Esophagus (tissue), 2 donors: Measurements from ENCODE around the gene IRF4. TPM values are rescaled to one million over a fixed set of nuclear protein-coding genes. Genes with fewer than 3 reads are reported as not detected.

Source experiments
- H3K27ac ChIP-seq, 2 donors: one replicate each; pipeline ENCODE4 v1.5.1; 2013; ENCODE audit warnings: low read depth in 2 of 2, mild to moderate bottlenecking in 2 of 2, inconsistent platforms in 1 of 2, low read length in 1 of 2, moderate library complexity in 1 of 2
- H3K27me3 ChIP-seq, 2 donors: one replicate each; pipeline ENCODE4 v1.6.1; 2013; ENCODE audit warnings: low read length in 2 of 2, control low read depth in 1 of 2, mild to moderate bottlenecking in 1 of 2; ENCODE audit not compliant: insufficient read depth in 2 of 2, control insufficient read depth in 1 of 2
- H3K36me3 ChIP-seq, 2 donors: one replicate each; pipeline ENCODE4 v1.6.1; 2013; ENCODE audit warnings: low read length in 1 of 2; ENCODE audit not compliant: control insufficient read depth in 2 of 2, insufficient read depth in 2 of 2
- H3K4me1 ChIP-seq, 2 donors: one replicate each; pipeline ENCODE4 v1.6.1; 2013; ENCODE audit warnings: low read length in 1 of 2; ENCODE audit not compliant: control insufficient read depth in 2 of 2, insufficient read depth in 2 of 2
- H3K4me3 ChIP-seq, 2 donors: one replicate each; pipeline ENCODE4 v1.5.1; 2013; ENCODE audit warnings: low read length in 2 of 2, mild to moderate bottlenecking in 2 of 2, low read depth in 1 of 2, moderate library complexity in 1 of 2
- H3K9me3 ChIP-seq, 2 donors: one replicate each; pipeline ENCODE4 v1.6.1; 2013; ENCODE audit warnings: mild to moderate bottlenecking in 2 of 2, low read depth in 1 of 2, low read length in 1 of 2, moderate library complexity in 1 of 2; ENCODE audit not compliant: control insufficient read depth in 2 of 2, insufficient read depth in 1 of 2
- WGBS, 2 donors: extraction: QIAGEN DNeasy Blood & Tissue Kit; methylation state at CpG; one replicate each; pipeline ENCODE4 v1.1.7; 2013; 5-methylcytosine and 5-hydroxymethylcytosine counted together
- polyA plus RNA-seq, 2 donors: library from polyadenylated mRNA; stranded (reverse); fragments of 200-250 nt; gene quantifications; one replicate each; pipeline ENCODE4 v1.2.3, GENCODE V29; 2013
- donor health status: healthy with polysubstance abuse.
- donor health status: Bipolar disorder and iron deficiency.

The IRF4 gene
- polyA plus RNA-seq, 2 donors = 0.27 to 0.28 TPM

DNA sequence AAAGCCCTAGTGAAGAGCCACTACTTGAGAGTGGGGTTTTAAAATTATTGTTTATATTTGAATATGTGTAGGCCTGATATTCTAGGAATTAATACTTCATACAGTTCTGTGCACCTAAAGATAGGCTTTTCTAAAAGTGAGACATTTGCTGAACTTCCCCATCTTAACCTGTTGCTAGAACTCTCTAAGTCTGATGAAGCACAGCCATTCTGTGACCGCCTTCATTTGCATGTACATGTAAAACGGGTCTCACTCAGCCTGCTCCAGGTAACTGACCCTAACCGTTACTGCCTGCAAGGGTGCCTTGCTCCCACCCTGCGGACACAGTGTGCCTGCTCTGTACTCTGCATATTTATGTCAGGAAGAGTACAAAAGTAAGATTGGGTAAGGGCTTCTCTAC lies 44.3 kb upstream of the IRF4 start:
- 86 to 88% methylated on average over 4 of the region's 4 CpGs for WGBS, 2 donors
- Histone ChIP-seq H3K4me1 (no peaks in the 10 kb centered on the region), H3K4me3 (no peak overlapping the region), H3K27me3 (no peaks in the 10 kb centered on the region), H3K36me3 (peaks cover 8 to 31% of the 10 kb centered on the region in 2 donors), H3K27ac (no peak overlapping the region), H3K9me3 (peaks cover 0 to 13% of the 10 kb centered on the region in 2 donors)

DNA sequence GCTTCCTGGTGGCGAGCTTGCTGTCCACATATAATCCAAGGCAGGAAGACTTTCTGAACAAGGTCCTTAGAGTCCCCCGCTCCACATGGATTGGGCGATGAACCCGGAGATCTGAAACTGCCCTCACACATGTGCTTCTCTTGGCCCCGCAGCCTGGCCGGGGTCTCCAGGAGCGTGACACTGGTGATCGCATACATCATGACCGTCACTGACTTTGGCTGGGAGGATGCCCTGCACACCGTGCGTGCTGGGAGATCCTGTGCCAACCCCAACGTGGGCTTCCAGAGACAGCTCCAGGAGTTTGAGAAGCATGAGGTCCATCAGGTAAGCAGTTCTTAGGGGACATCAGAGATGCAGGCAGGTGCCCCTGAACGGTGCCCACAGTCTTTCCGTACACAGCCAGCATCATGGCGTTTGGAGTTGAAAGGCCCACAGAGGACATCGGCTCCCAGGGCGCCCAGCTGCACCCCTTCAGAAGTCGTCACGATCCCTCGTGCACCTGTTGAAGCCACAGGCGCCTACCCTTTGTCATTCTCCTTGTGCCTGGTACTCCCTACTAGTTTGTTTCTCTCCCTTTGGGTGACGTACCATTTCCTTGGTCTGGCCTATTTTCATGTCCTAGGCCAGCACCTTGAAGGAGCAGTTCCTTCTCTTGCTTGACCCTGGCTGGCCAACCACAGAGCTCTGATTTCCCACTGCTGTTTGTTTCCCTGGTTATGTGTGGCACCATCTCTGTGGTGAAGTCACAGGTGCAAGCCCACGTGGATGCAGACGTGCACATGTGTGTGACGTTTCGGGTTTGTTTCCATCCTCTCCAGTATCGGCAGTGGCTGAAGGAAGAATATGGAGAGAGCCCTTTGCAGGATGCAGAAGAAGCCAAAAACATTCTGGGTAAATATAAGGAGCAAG lies 43.3 kb upstream of the IRF4 start:
- Histone ChIP-seq H3K4me3 (no peak overlapping the region), H3K36me3 (peaks cover 8 to 29% of the 10 kb centered on the region in 2 donors), H3K27me3 (no peaks in the 10 kb centered on the region), H3K27ac (no peak overlapping the region), H3K9me3 (peaks cover 0 to 13% of the 10 kb centered on the region in 2 donors), H3K4me1 (no peaks in the 10 kb centered on the region)
- WGBS, 2 donors = 93% methylated on average over 27 of the region's 27 CpGs

DNA sequence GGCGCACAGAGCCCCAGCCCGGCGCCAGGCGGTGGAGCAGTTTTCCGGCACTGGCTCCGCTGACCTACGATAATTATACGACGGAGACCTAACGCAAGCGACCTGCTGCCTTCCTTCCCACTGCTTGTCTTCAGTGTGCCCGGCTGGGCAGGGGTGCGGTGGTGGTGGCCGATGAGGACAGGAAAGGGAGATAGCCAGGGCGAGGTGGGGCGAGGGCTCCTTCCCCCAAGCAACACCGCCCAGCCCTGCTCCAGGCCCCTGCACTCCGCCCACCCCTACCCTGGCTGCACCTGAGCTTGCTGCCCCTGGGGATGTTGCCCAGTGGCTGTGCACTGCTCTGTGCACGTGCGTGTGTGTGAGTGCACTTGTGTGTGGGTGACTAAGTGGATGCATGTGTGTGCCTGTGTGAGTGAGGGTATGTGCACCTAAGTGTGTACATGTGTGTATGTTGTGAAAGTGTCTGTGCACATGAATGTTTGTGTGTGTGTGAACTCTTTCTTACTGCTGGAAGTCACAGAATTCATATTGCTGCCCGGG lies 42.6 kb upstream of the IRF4 start:
- H3K9me3 ChIP-seq = peaks cover 0 to 13% of the 10 kb centered on the region in 2 donors
- no peaks in the 10 kb centered on the region for H3K27me3 ChIP-seq
- no peak overlapping the region for H3K27ac ChIP-seq
- H3K4me3 ChIP-seq = no peak overlapping the region
- no peaks in the 10 kb centered on the region for H3K4me1 ChIP-seq
- H3K36me3 ChIP-seq = peaks cover 8 to 30% of the 10 kb centered on the region in 2 donors
- WGBS, 2 donors = 88 to 89% methylated on average over 21 of the region's 21 CpGs

GRCh38 chr6:349491-349921 lies 42.0 kb upstream of the IRF4 start:
- no peaks in the 10 kb centered on the region for H3K4me1 ChIP-seq
- WGBS, 2 donors = 81 to 85% methylated on average over 6 of the region's 6 CpGs
- H3K4me3 ChIP-seq = no peak overlapping the region
- H3K27ac ChIP-seq = no peak overlapping the region
- H3K9me3 ChIP-seq = peaks cover 0 to 13% of the 10 kb centered on the region in 2 donors
- H3K27me3 ChIP-seq = no peaks in the 10 kb centered on the region
- H3K36me3 ChIP-seq = peaks cover 8 to 31% of the 10 kb centered on the region in 2 donors

DNA sequence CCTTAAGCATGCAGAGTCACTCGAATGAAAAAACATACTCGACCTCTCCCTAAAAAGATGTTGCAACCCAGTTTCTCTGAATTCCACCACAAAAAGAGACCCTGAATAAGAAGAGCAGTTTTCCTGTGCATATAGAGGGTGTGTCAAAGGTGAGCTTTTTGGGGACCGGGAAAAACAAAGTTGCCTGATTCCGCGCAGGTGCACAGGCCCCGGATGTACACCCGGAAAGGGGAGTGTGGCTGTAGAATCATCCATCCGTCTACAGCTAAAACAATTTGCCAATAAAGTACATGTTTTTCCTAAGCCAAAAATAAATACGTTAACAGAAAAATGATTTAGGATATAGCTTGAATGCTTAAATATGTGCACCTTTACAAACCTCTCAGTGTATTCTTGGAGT lies 41.2 kb upstream of the IRF4 start:
- no peaks in the 10 kb centered on the region for H3K4me1 ChIP-seq
- WGBS, 2 donors = 92 to 93% methylated on average over 9 of the region's 9 CpGs
- peaks cover 8 to 31% of the 10 kb centered on the region in 2 donors for H3K36me3 ChIP-seq
- no peak overlapping the region for H3K27ac ChIP-seq
- peaks cover 0 to 13% of the 10 kb centered on the region in 2 donors for H3K9me3 ChIP-seq
- H3K4me3 ChIP-seq = no peak overlapping the region
- no peaks in the 10 kb centered on the region for H3K27me3 ChIP-seq

DNA sequence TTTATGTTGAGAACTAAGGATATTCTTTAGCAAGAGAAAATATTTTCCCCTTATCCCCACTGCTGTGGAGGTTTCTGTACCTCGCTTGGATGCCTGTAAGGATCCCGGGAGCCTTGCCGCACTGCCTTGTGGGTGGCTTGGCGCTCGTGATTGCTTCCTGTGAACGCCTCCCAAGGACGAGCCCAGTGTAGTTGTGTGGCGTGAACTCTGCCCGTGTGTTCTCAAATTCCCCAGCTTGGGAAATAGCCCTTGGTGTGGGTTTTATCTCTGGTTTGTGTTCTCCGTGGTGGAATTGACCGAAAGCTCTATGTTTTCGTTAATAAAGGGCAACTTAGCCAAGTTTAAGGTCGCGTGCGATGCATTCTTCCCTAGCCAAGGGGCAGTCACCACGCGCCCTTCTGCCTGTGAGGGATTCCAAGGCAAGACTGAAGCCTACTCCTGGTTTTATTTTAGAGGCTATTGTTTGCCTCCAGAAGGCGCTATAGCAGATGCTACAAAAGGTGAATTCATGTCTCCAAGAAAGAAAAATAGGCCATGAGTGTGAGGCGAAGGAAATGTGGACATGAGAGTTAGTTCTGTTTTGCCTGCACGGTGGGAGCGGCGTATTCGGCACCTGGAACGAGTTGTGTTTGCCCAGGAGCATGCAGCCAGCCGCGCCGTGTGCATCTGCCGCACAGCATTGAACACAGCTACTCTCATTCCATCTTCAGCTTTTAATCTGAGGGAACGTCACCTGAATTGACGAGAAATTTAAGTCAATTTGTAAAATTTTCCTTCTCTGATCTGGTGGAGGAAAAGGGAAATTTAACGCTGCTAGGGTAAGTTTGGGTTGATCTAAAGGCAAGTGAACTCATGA lies 40.3 kb upstream of the IRF4 start:
- peaks cover 0 to 13% of the 10 kb centered on the region in 2 donors for H3K9me3 ChIP-seq
- H3K36me3 ChIP-seq = peaks cover 8 to 31% of the 10 kb centered on the region in 2 donors
- no peaks in the 10 kb centered on the region for H3K27me3 ChIP-seq
- WGBS, 2 donors = 90 to 91% methylated on average over 31 of the region's 31 CpGs
- no peak overlapping the region for H3K4me3 ChIP-seq
- no peak overlapping the region for H3K27ac ChIP-seq
- H3K4me1 ChIP-seq = no peaks in the 10 kb centered on the region

DNA sequence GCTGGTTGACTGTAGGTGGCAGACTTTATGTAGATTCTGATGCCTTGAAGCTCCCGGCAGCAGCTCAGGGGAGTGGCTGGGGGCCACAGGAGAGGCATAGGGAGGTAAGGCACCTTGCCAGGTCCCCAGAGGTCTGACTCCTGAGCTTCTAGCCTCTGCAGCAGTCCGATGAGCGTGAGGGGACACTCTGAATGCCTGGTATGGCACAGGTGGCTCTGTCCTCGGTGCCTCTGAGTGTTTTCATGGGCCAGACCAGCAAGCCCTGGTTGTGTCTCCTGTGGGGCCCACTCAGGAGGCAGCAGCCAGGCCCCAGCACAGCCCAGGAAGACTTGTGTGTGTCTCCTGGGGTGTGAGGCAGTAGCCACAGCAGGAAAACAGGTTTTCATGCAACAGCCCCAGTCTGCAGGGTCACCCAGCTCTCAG lies 39.7 kb upstream of the IRF4 start:
- 80 to 82% methylated on average over 4 of the region's 4 CpGs for WGBS, 2 donors
- H3K27me3 ChIP-seq = no peaks in the 10 kb centered on the region
- peaks cover 8 to 26% of the 10 kb centered on the region in 2 donors for H3K36me3 ChIP-seq
- peaks cover 0 to 11% of the 10 kb centered on the region in 2 donors for H3K9me3 ChIP-seq
- H3K4me1 ChIP-seq = no peaks in the 10 kb centered on the region
- no peak overlapping the region for H3K27ac ChIP-seq
- H3K4me3 ChIP-seq = no peak overlapping the region

- no peaks in the 10 kb centered on the region for H3K4me1 ChIP-seq
- peaks cover 0 to 11% of the 10 kb centered on the region in 2 donors for H3K9me3 ChIP-seq
- peaks cover 8 to 24% of the 10 kb centered on the region in 2 donors for H3K36me3 ChIP-seq
- WGBS, 2 donors = 85 to 91% methylated on average over 5 of the region's 5 CpGs
- H3K27ac ChIP-seq = no peak overlapping the region
- no peaks in the 10 kb centered on the region for H3K27me3 ChIP-seq
- H3K4me3 ChIP-seq = no peak overlapping the region
Observed at GRCh38 chr6:352474-352873, 39.1 kb upstream of the IRF4 start.

DNA sequence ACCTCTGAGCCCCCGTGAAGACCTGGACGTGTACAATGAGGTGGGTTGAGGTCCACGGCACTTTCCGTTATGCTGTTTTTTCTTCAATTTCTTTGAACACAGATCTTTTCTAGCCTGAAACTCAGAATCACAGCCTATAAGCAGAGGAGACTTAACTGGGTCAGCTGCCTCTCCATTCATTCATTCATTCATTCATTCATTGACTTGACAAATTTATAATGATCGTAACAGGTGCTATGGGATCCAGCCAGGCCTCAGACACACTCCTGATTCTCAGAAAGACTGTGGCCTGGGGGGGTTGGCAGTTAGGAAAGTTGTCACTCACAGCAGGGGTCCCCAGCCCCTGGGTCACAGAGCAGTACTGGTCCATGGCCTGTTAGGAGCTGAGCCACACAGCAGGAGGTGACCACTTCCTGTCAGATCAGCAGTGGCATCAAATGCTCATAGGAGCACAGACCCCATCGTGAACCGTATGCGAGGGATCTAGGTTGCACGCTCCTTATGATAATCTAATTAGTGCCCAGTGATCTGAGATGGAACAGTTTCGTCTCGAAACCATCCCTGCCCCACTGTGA lies 38.6 kb upstream of the IRF4 start:
- Histone ChIP-seq H3K27ac (no peak overlapping the region), H3K4me3 (no peak overlapping the region), H3K27me3 (no peaks in the 10 kb centered on the region), H3K9me3 (peaks cover 0 to 9% of the 10 kb centered on the region in 2 donors), H3K4me1 (no peaks in the 10 kb centered on the region), H3K36me3 (peaks cover 8 to 23% of the 10 kb centered on the region in 2 donors)
- 80 to 82% methylated on average over 11 of the region's 11 CpGs for WGBS, 2 donors
